Retinal pigment epithelial cell (primary cell): ENCODE data around the gene RALGAPA2.
"Not testable (repeated sequence)": the region's sequence is repeated elsewhere in the genome, so short reads cannot be mapped to it uniquely, and the experiment has no call there.

Source experiments
- DNase-seq: peaks from one replicate; pipeline ENCODE4 v3.0.0-alpha.2; 2010; ENCODE audit warnings: low read depth
- H3K4me3 ChIP-seq: 2 replicates; pipeline ENCODE4 v1.5.1; 2011; ENCODE audit warnings: mild to moderate bottlenecking, low read length, control low read depth, moderate library complexity
- TF ChIP-seq, protein P1 (sequence below): conservative IDR thresholded peaks from 2 replicates; pipeline ENCODE4 v1.5.1; 2011; ENCODE audit warnings: low read depth, low read length, control low read depth, inconsistent platforms

The RALGAPA2 gene

DNA sequence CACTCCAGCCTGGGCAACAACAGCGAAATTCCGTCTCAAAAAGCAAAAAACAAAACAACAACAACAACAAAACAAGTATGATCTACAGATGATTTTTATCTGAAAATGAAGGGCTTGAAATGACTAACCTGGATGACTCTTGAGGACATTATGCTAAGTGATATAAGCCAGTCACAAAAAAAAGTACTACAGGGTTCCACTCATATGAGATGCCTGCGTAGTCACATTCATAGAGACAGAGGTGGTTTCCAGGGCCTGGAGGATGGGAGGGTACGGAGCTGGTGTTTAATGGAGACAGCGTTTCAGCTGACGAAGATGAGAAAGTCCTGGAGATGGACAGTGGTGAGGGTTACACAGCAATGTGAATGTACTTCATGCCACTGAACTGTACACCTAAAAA is 352.8 kb downstream of the RALGAPA2 start:
- TF ChIP-seq, protein P1, sequence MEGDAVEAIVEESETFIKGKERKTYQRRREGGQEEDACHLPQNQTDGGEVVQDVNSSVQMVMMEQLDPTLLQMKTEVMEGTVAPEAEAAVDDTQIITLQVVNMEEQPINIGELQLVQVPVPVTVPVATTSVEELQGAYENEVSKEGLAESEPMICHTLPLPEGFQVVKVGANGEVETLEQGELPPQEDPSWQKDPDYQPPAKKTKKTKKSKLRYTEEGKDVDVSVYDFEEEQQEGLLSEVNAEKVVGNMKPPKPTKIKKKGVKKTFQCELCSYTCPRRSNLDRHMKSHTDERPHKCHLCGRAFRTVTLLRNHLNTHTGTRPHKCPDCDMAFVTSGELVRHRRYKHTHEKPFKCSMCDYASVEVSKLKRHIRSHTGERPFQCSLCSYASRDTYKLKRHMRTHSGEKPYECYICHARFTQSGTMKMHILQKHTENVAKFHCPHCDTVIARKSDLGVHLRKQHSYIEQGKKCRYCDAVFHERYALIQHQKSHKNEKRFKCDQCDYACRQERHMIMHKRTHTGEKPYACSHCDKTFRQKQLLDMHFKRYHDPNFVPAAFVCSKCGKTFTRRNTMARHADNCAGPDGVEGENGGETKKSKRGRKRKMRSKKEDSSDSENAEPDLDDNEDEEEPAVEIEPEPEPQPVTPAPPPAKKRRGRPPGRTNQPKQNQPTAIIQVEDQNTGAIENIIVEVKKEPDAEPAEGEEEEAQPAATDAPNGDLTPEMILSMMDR, result no peak
- DNase-seq, result no peak
- no peak overlapping the region for H3K4me3 ChIP-seq

GRCh38 chr20:20358801-20359200 is 353.6 kb downstream of the RALGAPA2 start:
- DNase-seq, result no peak
- TF ChIP-seq, protein P1, result no peak
- H3K4me3 ChIP-seq, result no peak overlapping the region

- not testable (repeated sequence) for DNase-seq, H3K4me3 ChIP-seq
Observed at GRCh38 chr20:20355503-20355902, 356.9 kb downstream of the RALGAPA2 start.

GRCh38 chr20:20353576-20353975 is 358.9 kb downstream of the RALGAPA2 start:
- H3K4me3 ChIP-seq, result no peak overlapping the region
- TF ChIP-seq, protein P1, result no peak
- DNase-seq, result no peak

DNA sequence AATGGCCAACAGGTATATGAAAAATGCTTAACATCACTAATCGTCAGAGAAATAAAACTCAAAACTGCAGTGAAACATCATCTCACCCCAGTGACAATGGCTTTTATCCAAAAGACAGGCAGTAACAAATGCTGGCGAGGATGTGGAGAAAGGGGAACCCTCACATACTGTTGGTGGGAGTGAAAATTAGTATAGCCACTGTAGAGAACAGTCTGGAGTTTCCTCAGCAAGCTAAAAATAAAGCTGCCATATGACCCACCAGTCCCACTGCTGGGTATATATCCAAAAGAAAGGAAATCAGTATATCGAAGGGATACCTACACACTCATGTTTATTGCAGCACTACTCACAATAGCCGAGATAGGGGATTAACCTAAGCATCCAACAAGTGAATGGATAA is 368.0 kb downstream of the RALGAPA2 start:
- DNase-seq, result no peak
- H3K4me3 ChIP-seq, result no peak overlapping the region
- TF ChIP-seq, protein P1, result no peak

- no peak overlapping the region for H3K4me3 ChIP-seq
- no peak for DNase-seq
- TF ChIP-seq, protein P1, result no peak
Observed at GRCh38 chr20:20343932-20344331, 368.5 kb downstream of the RALGAPA2 start.
